Mesothelial cell of epicardium (in vitro differentiated cells): Measurements from ENCODE around the gene FBXW4. TPM values are rescaled to one million over a fixed set of nuclear protein-coding genes. Genes with fewer than 3 reads are reported as not detected.

ENCODE experiments used
- DNase-seq, 2 experiments: peaks; one replicate each; pipeline ENCODE4 v3.0.0; 2021; ENCODE audit warnings: low spot score in 2 of 2; ENCODE audit not compliant: unreplicated experiment in 2 of 2
- H3K27ac Mint-ChIP-seq: 2 replicates; pipeline ENCODE4 v1.8.0; 2021; ENCODE audit warnings: mixed read lengths
- H3K27me3 Mint-ChIP-seq: 2 replicates; pipeline ENCODE4 v1.8.0; 2021; ENCODE audit warnings: low read depth, mixed read lengths
- H3K36me3 Mint-ChIP-seq: 2 replicates; pipeline ENCODE4 v1.8.0; 2021; ENCODE audit warnings: mixed read lengths
- H3K4me1 Mint-ChIP-seq: 2 replicates; pipeline ENCODE4 v1.8.0; 2021; ENCODE audit warnings: mixed read lengths
- H3K4me3 Mint-ChIP-seq: 2 replicates; pipeline ENCODE4 v1.8.0; 2021; ENCODE audit warnings: mild to moderate bottlenecking, moderate library complexity, mixed read lengths
- H3K9me3 Mint-ChIP-seq: 2 replicates; pipeline ENCODE4 v1.8.0; 2021; ENCODE audit warnings: mixed read lengths
- CTCF ChIP-seq: fragments of 200-600 bp; sonication (generic); IDR thresholded peaks from one replicate; pipeline ENCODE4 v1.5.0; 2021; ENCODE audit warnings: antibody characterized with exemption; ENCODE audit not compliant: unreplicated experiment
- total RNA-seq: library from RNA; stranded (reverse); gene quantifications from 3 replicates; pipeline ENCODE4 v1.2.1, GENCODE V29; 2021

The FBXW4 gene
- total RNA-seq, 1 donor from 2014 or later: 65.9 TPM

GRCh38 chr10:101720606-101721230 is 25.7 kb upstream of the FBXW4 start:
- DNase-seq: no peak
- H3K27me3 Mint-ChIP-seq: peaks cover 3% of the 10 kb centered on the region
- no peaks in the 10 kb centered on the region for H3K36me3 Mint-ChIP-seq
- H3K4me1 Mint-ChIP-seq: no peaks in the 10 kb centered on the region
- no peak overlapping the region for H3K27ac Mint-ChIP-seq
- no peak overlapping the region for H3K4me3 Mint-ChIP-seq
- no peak for TF ChIP-seq CTCF
- H3K9me3 Mint-ChIP-seq: no peaks in the 10 kb centered on the region

- no peak for TF ChIP-seq CTCF
- Mint-ChIP-seq H3K4me3 (no peak overlapping the region), H3K9me3 (no peaks in the 10 kb centered on the region), H3K27me3 (peaks cover 7% of the 10 kb centered on the region), H3K27ac (no peak overlapping the region), H3K4me1 (no peaks in the 10 kb centered on the region), H3K36me3 (no peaks in the 10 kb centered on the region)
- no peak for DNase-seq
These were observed 23.8 kb upstream of the FBXW4 start for GRCh38 chr10:101718690-101719275.

GRCh38 chr10:101716891-101717659 is 22.1 kb upstream of the FBXW4 start:
- no peak for DNase-seq
- Mint-ChIP-seq H3K4me3 (no peak overlapping the region), H3K36me3 (no peaks in the 10 kb centered on the region), H3K27ac (no peak overlapping the region), H3K4me1 (no peaks in the 10 kb centered on the region), H3K9me3 (peaks cover 3% of the 10 kb centered on the region), H3K27me3 (peaks cover 7% of the 10 kb centered on the region)
- TF ChIP-seq CTCF: no peak

- Mint-ChIP-seq H3K36me3 (no peaks in the 10 kb centered on the region), H3K4me3 (no peak overlapping the region), H3K4me1 (no peaks in the 10 kb centered on the region), H3K27me3 (peaks cover 21% of the 10 kb centered on the region), H3K9me3 (peaks cover 3% of the 10 kb centered on the region), H3K27ac (no peak overlapping the region)
- no peak for TF ChIP-seq CTCF
- no peak for DNase-seq
These were observed 18.0 kb upstream of the FBXW4 start for GRCh38 chr10:101712997-101713396.

- H3K9me3 Mint-ChIP-seq: peaks cover 3% of the 10 kb centered on the region
- H3K27ac Mint-ChIP-seq: no peak overlapping the region
- H3K4me1 Mint-ChIP-seq: no peaks in the 10 kb centered on the region
- peaks cover 31% of the 10 kb centered on the region for H3K27me3 Mint-ChIP-seq
- no peak for DNase-seq
- H3K4me3 Mint-ChIP-seq: no peak overlapping the region
- no peaks in the 10 kb centered on the region for H3K36me3 Mint-ChIP-seq
- TF ChIP-seq CTCF: no peak
These were observed 15.8 kb upstream of the FBXW4 start for GRCh38 chr10:101710793-101711192.
